Endothelial cell of umbilical vein (primary cell): ENCODE data around the gene NTNG1. TPM values are rescaled to one million over a fixed set of nuclear protein-coding genes. Genes with fewer than 3 reads are reported as not detected.

Source experiments
- BruUV-seq: library from RNA; stranded (reverse); fragments of 400-500 nt; replicated peaks from 2 replicates; lab custom pipeline; 2021; lab: Mats Ljungman, UMichigan
- CTCF ChIA-PET: fragments of 300-600, 350-600 bp; sonication (Branson Sonifier 250); formaldehyde crosslinking; loops from one replicate; lab custom pipeline; 2021; ENCODE audit warnings: antibody characterized with exemption, inconsistent platforms; lab: Charles Lee
- POLR2A ChIA-PET: fragments of 300-600, 350-600 bp; sonication (Branson Sonifier 250); formaldehyde crosslinking; loops from one replicate; lab custom pipeline; 2021; ENCODE audit warnings: antibody characterized with exemption, inconsistent platforms; lab: Charles Lee
- DNase-seq: peaks from one replicate; pipeline ENCODE4 v3.0.0-alpha.2; 2011; ENCODE audit warnings: low read depth, low spot score
- FAIRE-seq: peaks from 2 replicates; lab custom pipeline; 2011; peaks lifted over from hg19 to GRCh38; lab: Jason Lieb, UNC
- H2AFZ ChIP-seq: 2 replicates; pipeline ENCODE4 v1.6.0; 2012; ENCODE audit warnings: low read depth, low read length, control low read depth, inconsistent platforms
- H3K27ac ChIP-seq: 2 replicates; pipeline ENCODE4 v1.5.1; 2011; ENCODE audit warnings: low read depth, mild to moderate bottlenecking, control low read depth, low read length, moderate library complexity; ENCODE audit not compliant: insufficient read depth
- H3K27me3 ChIP-seq, 2 experiments: 2 replicates each; pipeline versions ENCODE4 v1.6.0 to v1.6.1; 2011; ENCODE audit warnings: low read length in 2 of 2, mixed read lengths in 1 of 2; ENCODE audit not compliant: control insufficient read depth in 2 of 2, insufficient read depth in 2 of 2
- H3K36me3 ChIP-seq, 2 experiments: 2 replicates in 1 of 2; 3 replicates in 1 of 2; pipeline ENCODE4 v1.5.1; 2011; ENCODE audit warnings: low read length in 2 of 2, mild to moderate bottlenecking in 1 of 2, moderate library complexity in 1 of 2; ENCODE audit not compliant: control insufficient read depth in 2 of 2, insufficient read depth in 2 of 2; ENCODE audit errors: extremely low read depth in 1 of 2
- H3K4me1 ChIP-seq: 3 replicates; pipeline ENCODE4 v1.5.1; 2011; ENCODE audit warnings: mild to moderate bottlenecking, low read length; ENCODE audit not compliant: control insufficient read depth, insufficient read depth; ENCODE audit errors: extremely low read depth
- H3K4me2 ChIP-seq: 2 replicates; pipeline ENCODE4 v1.6.1; 2011; ENCODE audit warnings: low read length, control low read depth, mixed read lengths; ENCODE audit not compliant: insufficient read depth
- H3K4me3 ChIP-seq, 3 experiments: fragments of 200-600 bp in 1 of 3; sonication (generic), shearing (Covaris generic) in 1 of 3; replicated peaks in 1 of 3; 2 replicates each; pipeline ENCODE4 v1.5.1; 2011 to 2016; ENCODE audit warnings: control low read depth in 3 of 3, low read length in 3 of 3, mild to moderate bottlenecking in 2 of 3, inconsistent platforms in 1 of 3, low read depth in 1 of 3, moderate library complexity in 1 of 3; ENCODE audit not compliant: insufficient read depth in 1 of 3
- H3K79me2 ChIP-seq: 2 replicates; pipeline ENCODE4 v1.6.0; 2012; ENCODE audit warnings: low read length, inconsistent platforms; ENCODE audit not compliant: control insufficient read depth, insufficient read depth
- H3K9ac ChIP-seq: replicated peaks from 2 replicates; pipeline ENCODE3; 2011; ENCODE audit warnings: low read length, control low read depth; ENCODE audit not compliant: insufficient read depth; ENCODE audit errors: extremely low read depth
- H3K9me1 ChIP-seq: replicated peaks from 3 replicates; pipeline ENCODE4 v1.6.0; 2011; ENCODE audit warnings: mild to moderate bottlenecking, low read length; ENCODE audit not compliant: control insufficient read depth, insufficient read depth; ENCODE audit errors: extremely low read depth
- H3K9me3 ChIP-seq: replicated peaks from 2 replicates; pipeline ENCODE4 v1.5.1; 2012; ENCODE audit warnings: low read length, inconsistent platforms; ENCODE audit not compliant: control insufficient read depth, insufficient read depth
- H4K20me1 ChIP-seq: replicated peaks from 2 replicates; pipeline ENCODE3; 2011; ENCODE audit warnings: mild to moderate bottlenecking, low read length; ENCODE audit not compliant: control insufficient read depth, insufficient read depth; ENCODE audit errors: extremely low read depth
- CTCF ChIP-seq, 2 donors: IDR thresholded peaks; 1 replicate in 1 of 2; 2 replicates in 1 of 2; pipeline ENCODE4 v1.5.1; 2011; ENCODE audit warnings: low read length in 2 of 2, mild to moderate bottlenecking in 2 of 2, moderate library complexity in 2 of 2, control low read depth in 1 of 2, inconsistent platforms in 1 of 2, low read depth in 1 of 2; ENCODE audit not compliant: insufficient read depth in 1 of 2; ENCODE audit errors: extremely low read depth in 1 of 2
- EZH2 ChIP-seq: IDR thresholded peaks from 2 replicates; pipeline ENCODE4 v1.6.1; 2012; ENCODE audit warnings: borderline replicate concordance, low read depth, mild to moderate bottlenecking, moderate library complexity, low read length, inconsistent platforms; ENCODE audit not compliant: severe bottlenecking
- FOS ChIP-seq: IDR thresholded peaks from 2 replicates; pipeline ENCODE4 v1.6.1; 2011; ENCODE audit warnings: mild to moderate bottlenecking, low read length, moderate library complexity, borderline replicate concordance; ENCODE audit not compliant: insufficient read depth
- GATA2 ChIP-seq: IDR thresholded peaks from 2 replicates; pipeline ENCODE4 v1.7.0; 2011; ENCODE audit warnings: low read depth, mild to moderate bottlenecking, moderate library complexity, mixed read lengths, low read length; ENCODE audit not compliant: insufficient read length, insufficient read depth
- JUN ChIP-seq: IDR thresholded peaks from 2 replicates; pipeline ENCODE4 v1.6.1; 2011; ENCODE audit warnings: borderline replicate concordance, low read depth; ENCODE audit not compliant: insufficient read length, insufficient read depth
- MAX ChIP-seq: IDR thresholded peaks from 2 replicates; pipeline ENCODE4 v1.6.1; 2011; ENCODE audit not compliant: insufficient read depth, insufficient read length
- MYC ChIP-seq: IDR thresholded peaks from one replicate; pipeline ENCODE4 v1.6.1; 2011; ENCODE audit warnings: mild to moderate bottlenecking, low read depth, low read length
- POLR2A ChIP-seq: IDR thresholded peaks from 2 replicates; pipeline ENCODE4 v1.6.1; 2012; ENCODE audit warnings: low read depth, mild to moderate bottlenecking, control low read depth, low read length
- POLR2AphosphoS5 ChIP-seq: IDR thresholded peaks from 2 replicates; pipeline ENCODE4 v1.6.1; 2012; ENCODE audit warnings: low read depth, mild to moderate bottlenecking, control low read depth, low read length, moderate library complexity; ENCODE audit not compliant: insufficient read depth
- dilution Hi-C: fragments of 300-500 bp; cut with MboI; formaldehyde crosslinking; loops from one replicate; pipeline ENCODE4 v1.15.0; 2019; ENCODE audit warnings: low sequenced_read_pairs; ENCODE audit not compliant: extremely low pct_ligation_motif_present
- intact Hi-C: fragments of 100-400 bp; cut with micrococcal nuclease; formaldehyde crosslinking; loops from one replicate; pipeline ENCODE4 v1.10.0; 2022
- polyA plus RNA-seq, 4 experiments: library from polyadenylated mRNA; depleted of rRNA in 3 of 4; stranded (reverse) in 3 of 4; unstranded in 1 of 4; fragments of >200 nt; gene quantifications; 2 replicates each; pipeline versions ENCODE4 v1.2.1 to v1.2.3, GENCODE V29; 2011 to 2012; ENCODE audit warnings: missing spikeins in 1 of 4
- total RNA-seq: library from RNA; stranded (reverse); gene quantifications from 2 replicates; pipeline ENCODE4 v1.2.3, GENCODE V29; 2021

NTNG1 gene
- total and polyA plus RNA-seq, 2 donors (not counting 3 experiments of a cell fraction or from before 2014, with no cell fraction given), result not detected

GRCh38 chr1:107344268-107344760 is 203.5 kb downstream of the NTNG1 start:
- intact Hi-C loops (no loop called here), dilution Hi-C loops (no loop called here)
- H3K4me3 ChIP-seq, result no peak overlapping the region
- H3K4me1 ChIP-seq, result no peaks in the 10 kb centered on the region
- H3K27ac ChIP-seq, result no peak overlapping the region
- CTCF ChIA-PET, result no interaction called here
- no peaks in the 10 kb centered on the region for H3K9me3 ChIP-seq
- no peak overlapping the region for H2AFZ ChIP-seq
- H3K9me1 ChIP-seq, result no peaks in the 10 kb centered on the region
- H3K79me2 ChIP-seq, result no peaks in the 10 kb centered on the region
- FAIRE-seq (no peak), DNase-seq (no peak)
- H3K4me2 ChIP-seq, result no peak overlapping the region
- H3K27me3 ChIP-seq, result no peaks in the 10 kb centered on the region
- POLR2A ChIA-PET, result no interaction called here
- no peak overlapping the region for H3K9ac ChIP-seq
- no peak for TF ChIP-seq JUN
- TF ChIP-seq POLR2A, result no peak
- TF ChIP-seq CTCF (IDR thresholded peaks at IDR 0.05; ENCODE audit: extremely low read depth in 1 of 2, insufficient read depth in 1 of 2, low read depth in 1 of 2, low read length in 2 of 2), result no peak
- no peak for TF ChIP-seq FOS
- no peak for TF ChIP-seq MYC
- no peak for TF ChIP-seq GATA2
- TF ChIP-seq EZH2, result no peak
- TF ChIP-seq POLR2AphosphoS5, result no peak
- no peak for TF ChIP-seq MAX
- no peaks in the 10 kb centered on the region for H4K20me1 ChIP-seq
- H3K36me3 ChIP-seq, result no peaks in the 10 kb centered on the region
- no TSS peak for BruUV-seq
